Panc1 (cell line): ENCODE measurements around the gene ATXN7L1.

ENCODE experiments used
- CTCF ChIP-seq: fragments of 450-650 bp; IDR thresholded peaks from 2 replicates; pipeline ENCODE4 v1.5.1; 2017; ENCODE audit warnings: mild to moderate bottlenecking
- REST ChIP-seq, 2 experiments: IDR thresholded peaks; 2 replicates each; pipeline ENCODE4 v1.6.1; 2011 to 2012; ENCODE audit warnings: low read depth in 2 of 2, control low read depth in 1 of 2, low read length in 1 of 2, mild to moderate bottlenecking in 1 of 2, moderate library complexity in 1 of 2; ENCODE audit not compliant: insufficient read depth in 1 of 2

GRCh38 chr7:105894131-105894530 lies 17.7 kb upstream of the ATXN7L1 start:
- TF ChIP-seq CTCF (no peak), REST (IDR thresholded peaks at IDR 0.05; ENCODE audit: insufficient read depth in 1 of 2, low read depth in 2 of 2, low read length in 1 of 2) (no peak)
